Astrocyte (in vitro differentiated cells and primary cell): ENCODE data around the gene BMP10.

Experiments used
- CTCF ChIP-seq: IDR thresholded peaks from 2 replicates; pipeline ENCODE4 v1.5.1; 2011; ENCODE audit warnings: low read depth, mild to moderate bottlenecking, inconsistent platforms, low read length, moderate library complexity; ENCODE audit not compliant: insufficient read depth
- EZH2 ChIP-seq: IDR thresholded peaks from 2 replicates; pipeline ENCODE4 v1.6.1; 2012; ENCODE audit warnings: mild to moderate bottlenecking, low read length, inconsistent platforms; ENCODE audit not compliant: insufficient read depth

- TF ChIP-seq CTCF (no peak), EZH2 (no peak)
Measured at GRCh38 chr2:68878071-68878711, 7.0 kb upstream of the BMP10 start.
